Body of pancreas (tissue), 4 donors: ENCODE measurements around the gene TMEM63C.

Experiments used
- CTCF ChIP-seq, 7 experiments: fragments of 450-650 bp in 4 of 7; fragments of 200-600 bp in 3 of 7; sonication (generic) in 3 of 7; IDR thresholded peaks; one replicate each; pipeline ENCODE4 v1.5.1; 2016 to 2019; ENCODE audit warnings: antibody characterized with exemption in 7 of 7
- POLR2A ChIP-seq, 3 donors: fragments of 450-650 bp; IDR thresholded peaks; one replicate each; pipeline ENCODE4 v1.6.1; 2016; ENCODE audit warnings: antibody characterized with exemption in 3 of 3, mild to moderate bottlenecking in 2 of 3

GRCh38 chr14:77256694-77257093 is 75.1 kb downstream of the TMEM63C start:
- TF ChIP-seq CTCF (IDR thresholded peaks at IDR 0.05) (no peak), POLR2A (IDR thresholded peaks at IDR 0.05) (no peak)
